ENCODE results near the gene ERO1B. TPM values are rescaled to one million over a fixed set of nuclear protein-coding genes. Genes with fewer than 3 reads are reported as not detected.

ERO1B gene
- total RNA-seq, 1 experiment from 2014 or later: not detected

DNA sequence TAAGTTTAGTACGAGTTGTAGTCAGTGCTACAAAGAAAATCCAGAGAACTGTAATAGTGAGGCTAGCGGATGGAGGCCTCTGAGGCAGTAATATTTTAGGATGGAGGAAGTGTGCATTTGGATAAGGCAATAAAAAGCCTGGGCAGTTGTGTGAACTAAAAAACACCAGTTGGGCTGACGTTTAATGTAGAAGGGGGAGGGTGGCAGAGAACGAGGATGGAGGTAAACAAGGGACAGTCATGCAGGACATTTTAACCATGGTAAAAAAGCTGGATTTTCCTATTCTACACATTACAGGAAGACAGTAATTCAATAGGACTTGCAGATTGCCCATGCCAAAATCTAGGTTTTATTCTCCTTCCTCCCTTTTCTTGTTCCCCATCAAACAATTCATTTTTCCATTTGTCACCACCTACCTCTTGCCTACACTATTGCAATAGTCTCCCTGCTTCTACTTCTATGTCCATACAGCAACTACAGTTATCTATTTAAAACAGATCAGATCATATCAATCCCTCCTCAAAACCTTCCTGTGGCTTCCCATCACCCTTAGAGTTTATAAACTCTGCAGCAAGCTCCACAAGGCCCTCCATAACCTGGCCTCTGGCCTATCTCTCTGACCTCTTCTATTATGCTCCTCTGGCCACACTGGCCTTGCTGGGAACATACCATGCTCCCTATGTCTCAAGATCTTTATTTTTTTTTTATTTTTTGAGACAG lies 27.7 kb downstream of the ERO1B start:
- DNase-seq (ENCODE audit: low spot score): no peak

DNA sequence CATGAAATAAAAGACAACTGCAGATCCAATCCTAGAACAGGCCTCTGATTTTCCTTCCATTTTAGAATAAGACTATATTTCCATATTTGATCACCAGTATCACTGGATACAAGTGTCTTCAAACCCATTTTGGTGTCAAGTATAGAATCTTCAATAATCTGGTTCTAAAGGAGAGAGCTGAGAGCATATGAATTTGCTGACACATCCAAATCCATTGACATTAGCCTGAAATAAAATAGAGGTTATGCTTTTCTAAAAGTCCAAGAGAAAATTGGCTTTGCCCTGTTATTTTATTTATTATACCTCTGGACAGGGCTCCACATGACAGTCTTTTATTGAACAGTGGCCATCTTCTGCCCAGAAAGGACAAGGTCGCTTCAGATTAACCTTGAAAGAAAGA lies 28.6 kb downstream of the ERO1B start:
- DNase-seq (ENCODE audit: low spot score): no peak

DNA sequence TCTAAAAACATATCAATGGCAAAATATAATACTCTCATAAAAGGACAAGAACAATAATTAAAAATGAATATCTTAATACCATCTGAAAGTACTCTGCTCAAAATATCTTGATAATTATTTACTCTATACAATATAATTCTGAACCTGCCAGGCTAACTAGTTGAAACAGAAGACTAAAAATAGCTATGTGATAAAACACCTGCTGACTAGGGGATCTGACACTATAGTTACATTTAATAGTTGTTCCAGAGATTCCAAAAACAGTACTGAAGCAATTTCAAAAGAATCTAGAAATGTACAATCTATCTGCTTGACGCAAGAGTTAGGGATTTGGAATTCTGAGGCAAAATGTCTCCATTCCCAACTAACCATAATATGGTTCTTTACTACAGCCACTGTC lies 30.2 kb downstream of the ERO1B start:
- DNase-seq (ENCODE audit: low spot score): no peak

GRCh38 chr1:236247286-236247685 lies 34.5 kb downstream of the ERO1B start:
- no peak for DNase-seq (ENCODE audit: low spot score)

- DNase-seq (ENCODE audit: low spot score): no peak
Measured at GRCh38 chr1:236242568-236242967, 39.2 kb downstream of the ERO1B start.

- DNase-seq (ENCODE audit: low spot score): no peak
Measured at GRCh38 chr1:236240675-236241074, 41.1 kb downstream of the ERO1B start.

DNA sequence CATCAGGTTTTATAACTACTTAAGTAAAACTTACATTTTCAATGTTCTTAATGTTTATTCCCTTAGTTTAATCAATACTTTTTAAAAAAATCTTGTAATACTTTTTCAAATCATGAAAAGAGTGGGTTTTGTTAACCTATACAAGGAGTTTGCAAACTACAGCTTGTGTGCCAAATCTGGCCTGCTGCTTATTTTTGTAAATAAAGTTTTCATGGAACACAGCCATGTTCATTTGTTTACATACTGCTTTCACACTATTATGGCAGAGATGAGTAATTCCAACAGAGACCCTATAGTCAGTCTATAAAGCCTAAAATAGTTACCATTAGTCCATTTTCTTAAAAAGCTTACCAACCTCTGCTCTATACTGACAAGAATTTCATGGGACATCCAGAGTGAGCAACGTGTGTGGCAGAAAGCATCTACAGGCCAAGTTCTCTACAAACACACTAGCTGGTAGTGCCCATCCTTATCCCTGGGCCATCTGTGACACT lies 42.6 kb downstream of the ERO1B start:
- DNase-seq (ENCODE audit: low spot score): no peak

DNA sequence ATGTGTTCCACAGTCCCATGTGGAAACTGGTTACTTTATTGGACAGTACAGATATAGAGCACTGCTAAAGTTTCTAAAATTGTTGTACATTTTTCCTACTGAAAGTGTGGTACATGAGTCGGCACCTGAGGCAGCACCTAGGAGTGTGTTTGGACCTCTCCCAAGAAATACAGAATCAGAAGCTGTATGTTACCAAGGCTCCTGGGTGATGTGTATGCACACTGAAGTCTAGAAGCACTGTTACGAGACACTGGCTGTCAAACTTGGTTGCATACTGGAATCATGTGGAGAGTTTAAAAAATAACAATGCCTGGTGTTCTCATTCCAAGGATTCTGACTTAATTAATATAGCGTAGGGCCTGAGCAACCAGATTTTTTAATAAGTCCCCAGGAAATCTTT lies 46.6 kb downstream of the ERO1B start:
- DNase-seq (ENCODE audit: low spot score): no peak

- DNase-seq (ENCODE audit: low spot score): no peak
Measured at GRCh38 chr1:236228411-236228810, 53.3 kb downstream of the ERO1B start.

DNA sequence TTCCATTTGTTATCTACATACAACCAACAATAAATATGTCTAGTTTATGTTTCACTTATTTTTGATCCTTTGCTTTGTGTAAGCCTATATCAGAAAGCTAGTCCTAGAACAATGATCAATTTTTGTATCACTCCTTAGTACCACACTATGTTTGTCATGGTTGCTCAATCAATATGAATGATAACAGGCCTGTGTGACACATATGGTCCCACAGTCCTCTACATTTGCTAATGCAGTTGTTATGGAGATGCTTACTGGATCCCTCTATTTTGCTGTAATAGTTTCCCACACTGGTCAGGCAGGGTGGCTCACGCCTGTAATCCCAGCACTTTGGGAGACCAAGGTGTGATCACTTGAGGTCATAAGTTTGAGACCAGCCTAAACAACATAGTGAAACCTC lies 59.1 kb downstream of the ERO1B start:
- DNase-seq (ENCODE audit: low spot score): no peak

GRCh38 chr1:236220473-236220872 lies 61.3 kb downstream of the ERO1B start:
- DNase-seq (ENCODE audit: low spot score): no peak

DNA sequence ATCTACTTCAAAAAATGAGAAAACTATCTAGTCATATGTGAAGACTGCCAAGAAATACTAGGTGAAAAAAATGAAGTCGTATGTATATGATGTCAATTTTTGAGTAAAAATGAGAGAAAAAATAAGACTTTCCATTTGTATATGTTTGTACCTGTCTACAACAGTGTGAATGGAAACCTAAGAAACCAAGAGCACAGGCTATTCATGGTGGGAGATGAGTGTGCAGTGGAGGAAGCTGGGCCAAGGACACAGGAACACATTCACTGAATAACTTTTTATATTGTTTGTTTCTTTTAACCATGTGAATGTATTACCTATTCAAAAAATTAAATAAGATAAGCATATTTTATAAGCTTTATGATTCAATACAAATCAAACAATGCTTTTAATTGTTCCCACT lies 67.0 kb downstream of the ERO1B start:
- no peak for DNase-seq (ENCODE audit: low spot score)

GRCh38 chr1:236213534-236213933 lies 68.2 kb downstream of the ERO1B start:
- DNase-seq (ENCODE audit: low spot score): no peak

DNA sequence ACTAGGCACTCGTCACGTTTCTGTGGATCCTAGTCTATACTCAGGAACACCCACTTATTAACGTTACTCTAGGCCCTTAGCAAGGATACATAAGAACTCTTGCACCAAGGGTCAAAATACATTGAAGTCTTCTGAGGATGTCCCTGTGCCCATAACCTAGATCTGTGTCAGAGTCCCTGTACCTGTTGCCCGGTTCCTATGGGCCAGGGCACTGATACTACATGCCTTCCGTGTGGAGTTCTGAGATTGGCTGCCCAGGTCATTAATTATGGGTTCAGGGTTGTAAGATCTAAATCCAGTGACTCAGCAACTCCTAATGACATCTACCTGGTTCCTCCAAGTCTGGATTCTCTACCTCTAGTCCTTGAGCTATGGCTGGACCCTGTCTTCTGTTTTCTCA lies 69.9 kb downstream of the ERO1B start:
- no peak for DNase-seq (ENCODE audit: low spot score)

DNA sequence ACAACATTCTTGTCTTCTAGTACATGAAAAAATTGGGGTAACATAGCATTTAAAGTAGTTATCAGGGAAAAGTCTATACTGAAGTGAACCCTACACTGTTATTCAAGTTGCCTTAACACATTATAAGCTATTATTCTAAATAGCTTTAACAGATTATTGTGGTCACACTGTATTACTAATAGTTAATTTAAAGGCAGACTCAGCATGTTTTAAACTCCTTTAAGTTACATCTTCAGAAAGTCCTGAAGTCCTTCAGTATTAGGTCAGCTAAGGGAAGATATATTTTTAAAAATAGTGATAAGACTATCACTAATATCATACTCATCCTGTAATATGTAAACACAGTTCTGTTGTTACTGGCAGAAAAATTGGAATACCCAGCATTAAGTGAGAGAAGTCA lies 72.0 kb downstream of the ERO1B start:
- DNase-seq (ENCODE audit: low spot score): no peak

- no peak for DNase-seq (ENCODE audit: low spot score)
Measured at GRCh38 chr1:236209185-236209584, 72.6 kb downstream of the ERO1B start.

DNA sequence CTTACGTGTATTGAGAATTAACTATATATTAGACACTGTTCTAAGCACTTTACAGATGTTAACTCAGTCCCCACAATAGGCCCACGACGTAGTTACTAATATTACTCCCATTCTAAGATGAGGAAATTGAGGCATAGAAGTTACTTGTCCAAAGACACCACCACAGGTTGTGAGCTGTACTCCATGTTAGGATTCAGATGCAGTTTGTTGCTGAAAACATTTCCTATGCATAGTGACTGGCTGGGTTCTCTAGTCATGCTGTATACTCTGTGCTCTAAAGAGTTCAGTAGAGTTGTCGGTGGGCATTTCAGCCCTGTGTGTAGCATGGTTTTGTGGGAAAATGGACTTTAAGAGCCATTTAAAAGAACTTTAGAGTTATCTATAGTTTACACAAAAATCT lies 74.2 kb downstream of the ERO1B start:
- no peak for DNase-seq (ENCODE audit: low spot score)

- no peak for DNase-seq (ENCODE audit: low spot score)
Measured at GRCh38 chr1:236207121-236207520, 74.6 kb downstream of the ERO1B start.

- no peak for DNase-seq (ENCODE audit: low spot score)
Measured at GRCh38 chr1:236206548-236206947, 75.2 kb downstream of the ERO1B start.

DNA sequence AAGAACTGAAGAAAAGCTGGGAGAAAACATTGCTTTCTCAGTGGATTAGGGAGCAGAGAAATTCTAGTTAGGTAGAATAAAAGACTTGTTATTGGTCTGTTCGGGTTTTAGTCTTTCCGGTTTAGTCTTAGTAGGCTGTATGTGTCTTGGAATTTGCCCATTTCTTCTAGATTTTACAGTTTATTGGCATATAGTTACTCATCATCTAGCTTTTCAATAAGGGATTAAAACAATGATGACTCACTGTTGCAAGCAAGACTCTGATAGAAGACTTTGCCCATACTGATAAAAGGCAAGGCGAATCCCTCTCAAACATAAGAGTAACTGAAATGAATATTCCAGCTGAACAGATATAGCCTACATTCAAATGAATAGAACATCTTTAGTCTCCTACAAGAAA lies 77.1 kb downstream of the ERO1B start:
- DNase-seq (ENCODE audit: low spot score): no peak

DNA sequence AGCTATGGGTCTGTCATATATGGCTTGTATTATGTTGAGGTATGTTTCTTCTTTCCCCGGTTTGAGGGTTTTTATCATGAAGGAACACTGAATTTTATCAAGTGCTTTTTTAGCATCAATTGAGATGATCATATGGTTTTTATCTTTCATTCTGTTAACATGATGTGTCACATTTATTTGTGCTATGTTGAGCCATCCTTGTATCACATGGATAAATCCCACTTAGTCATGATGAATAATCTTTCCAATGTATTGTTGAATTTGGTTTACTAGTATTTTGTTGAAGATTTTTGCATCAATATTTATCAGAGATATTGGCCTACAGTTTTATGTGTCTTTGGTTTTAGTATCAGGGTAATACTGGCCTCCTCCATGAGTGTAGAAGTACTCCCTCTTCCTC lies 77.7 kb downstream of the ERO1B start:
- DNase-seq (ENCODE audit: low spot score): no peak

DNA sequence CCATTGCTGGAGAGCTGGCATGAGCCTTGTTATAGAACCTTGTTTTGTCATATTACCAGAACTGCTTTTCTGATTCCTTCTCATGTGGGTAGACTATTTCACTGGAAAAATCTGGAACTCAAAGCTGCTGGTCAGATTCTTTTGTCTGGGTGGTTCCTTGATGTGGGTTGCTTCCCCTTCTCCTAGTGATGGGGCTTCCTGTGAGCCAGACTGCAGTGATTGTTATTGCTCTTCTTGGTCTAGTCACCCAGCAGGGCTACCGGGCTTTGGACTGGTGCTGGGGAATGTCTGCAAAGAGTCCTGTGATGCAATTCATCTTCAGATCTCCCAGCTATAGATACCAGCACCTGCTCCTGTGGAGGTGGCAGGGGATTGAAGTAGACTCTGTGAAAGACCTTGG lies 80.0 kb downstream of the ERO1B start:
- no peak for DNase-seq (ENCODE audit: low spot score)

- DNase-seq (ENCODE audit: low spot score): no peak
Measured at GRCh38 chr1:236200925-236201324, 80.8 kb downstream of the ERO1B start.

DNA sequence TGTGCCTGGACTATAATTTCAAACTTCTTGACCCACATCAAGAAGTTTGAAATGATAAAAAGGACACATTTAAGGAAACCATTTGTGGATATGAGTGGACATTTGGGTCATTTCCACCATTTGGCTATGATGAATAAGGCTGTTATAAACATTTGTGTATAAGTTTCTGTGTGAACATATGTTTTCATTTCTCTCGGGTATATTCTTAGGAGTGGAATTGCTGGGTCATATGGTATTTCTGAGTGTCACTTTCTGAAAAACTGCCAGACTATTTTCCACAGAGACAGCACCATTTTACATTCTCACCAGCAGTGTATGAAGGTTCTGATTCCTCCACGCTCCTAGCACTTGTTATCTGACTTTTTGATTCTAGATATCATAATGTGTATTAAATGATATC lies 88.6 kb downstream of the ERO1B start:
- DNase-seq (ENCODE audit: low spot score): no peak
